ENCODE measurements around the gene FAM185A. TPM values are rescaled to one million over a fixed set of nuclear protein-coding genes. Genes with fewer than 3 reads are reported as not detected.

The FAM185A gene
- total and polyA plus RNA-seq, 2 donors (not counting 1 experiment from before 2014, with no cell fraction given), result 5.9 to 11.8 TPM

DNA sequence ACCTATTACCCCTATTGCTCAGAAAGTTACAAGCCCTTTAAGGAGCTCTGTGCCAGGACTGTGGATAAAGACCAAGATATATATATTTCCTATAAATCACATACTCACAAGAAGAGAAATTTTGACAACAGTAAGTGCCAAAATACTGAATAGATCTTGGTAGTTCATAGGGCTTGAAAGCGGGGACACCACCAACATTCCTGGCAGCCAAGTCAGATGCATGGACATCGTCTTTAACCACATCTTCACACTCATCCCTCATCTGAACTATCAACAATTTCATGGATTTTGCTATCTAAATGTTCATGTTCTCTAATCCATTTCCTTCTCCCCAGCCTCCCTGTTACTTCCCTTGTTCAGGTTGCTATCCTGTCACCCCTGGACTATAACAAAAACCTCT lies 96.5 kb downstream of the FAM185A start:
- H3K9me3 ChIP-seq (ENCODE audit: control extremely low read depth in 1 of 3, control insufficient read depth in 2 of 3, insufficient read depth in 1 of 3, low read length in 2 of 3), result no peaks in the 10 kb centered on the region
- no peaks in the 10 kb centered on the region for H3K4me1 ChIP-seq (ENCODE audit: control insufficient read depth in 2 of 2, insufficient read depth in 2 of 2, low read length in 2 of 2)
- H4K20me1 ChIP-seq (ENCODE audit: control insufficient read depth, insufficient read depth, low read length, poor library complexity, severe bottlenecking), result no peaks in the 10 kb centered on the region
- intact Hi-C loops (cut with micrococcal nuclease), result no loop called here
- Mint-ChIP-seq H3K4me3 (no peak overlapping the region), H3K9me3 (ENCODE audit: insufficient read depth) (no peaks in the 10 kb centered on the region), H3K4me1 (no peaks in the 10 kb centered on the region), H3K27me3 (no peaks in the 10 kb centered on the region), H3K27ac (no peak overlapping the region)
- WGBS (ENCODE audit: insufficient coverage), result 97% methylated on average over 2 of the region's 2 CpGs
- DNase-seq (no peak), ATAC-seq (ENCODE audit: low read depth) (no peak)
- no peak overlapping the region for H3K27ac ChIP-seq (ENCODE audit: low read length in 2 of 2)
- H3K4me2 ChIP-seq (replicated peaks; ENCODE audit: low read depth, low read length, poor library complexity, severe bottlenecking), result no peak overlapping the region
- H3K4me3 ChIP-seq (ENCODE audit: control extremely low read depth in 1 of 5, extremely low read depth in 1 of 5, insufficient read depth in 1 of 5, low read depth in 2 of 5, low read length in 4 of 5), result no peak overlapping the region
- POLR2A ChIA-PET, result no interaction called here
- H3K9ac ChIP-seq (ENCODE audit: low read length), result no peak overlapping the region
- CTCF ChIA-PET, result no interaction called here
- no peak for TF ChIP-seq EZH2 (IDR thresholded peaks at IDR 0.05; ENCODE audit: borderline replicate concordance, insufficient read depth, low read depth, low read length, poor library complexity, severe bottlenecking)
- no peaks in the 10 kb centered on the region for H3K79me2 ChIP-seq (ENCODE audit: control insufficient read depth, insufficient read depth, low read length)
- H3K36me3 ChIP-seq (replicated peaks in 1 of 2; ENCODE audit: control extremely low read depth in 1 of 2, control insufficient read depth in 1 of 2, extremely low read depth in 1 of 2, insufficient read depth in 2 of 2, low read length in 1 of 2), result no peaks in the 10 kb centered on the region
- no peaks in the 10 kb centered on the region for H3K27me3 ChIP-seq (replicated peaks in 1 of 4; ENCODE audit: control extremely low read depth in 1 of 4, control insufficient read depth in 3 of 4, insufficient read depth in 4 of 4, low read length in 3 of 4)
- no peak overlapping the region for H2AFZ ChIP-seq (ENCODE audit: insufficient read depth, low read depth, low read length, poor library complexity, severe bottlenecking)

DNA sequence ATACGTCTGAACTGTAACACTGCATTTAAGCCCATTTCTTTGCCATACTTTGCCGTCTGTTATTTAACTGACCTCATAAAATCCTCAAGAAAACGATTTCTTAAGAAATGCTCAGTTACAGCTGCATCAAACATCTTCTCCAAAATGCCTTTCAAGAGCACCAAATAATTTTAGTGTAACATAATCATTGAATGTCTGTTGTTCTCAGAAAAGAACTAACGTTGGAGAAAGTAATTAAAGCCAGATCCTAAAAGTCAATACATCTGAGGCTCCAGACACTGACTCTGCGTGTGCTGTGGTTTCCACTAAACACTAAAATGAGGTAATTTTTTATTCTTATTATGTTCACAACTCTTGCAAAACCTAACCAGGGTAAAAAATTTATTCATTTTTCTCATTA lies 100.3 kb downstream of the FAM185A start:
- no peak overlapping the region for H2AFZ ChIP-seq (ENCODE audit: insufficient read depth, low read depth, low read length, poor library complexity, severe bottlenecking)
- DNase-seq (no peak), ATAC-seq (ENCODE audit: low read depth) (no peak)
- ChIA-PET CTCF (no interaction called here), POLR2A (no interaction called here)
- intact Hi-C loops (cut with micrococcal nuclease), result no loop called here
- WGBS (ENCODE audit: insufficient coverage), result 100% methylated on average over 2 of the region's 5 CpGs
- H3K4me1 Mint-ChIP-seq, result no peaks in the 10 kb centered on the region
- no peaks in the 10 kb centered on the region for H3K27me3 Mint-ChIP-seq
- H3K27ac Mint-ChIP-seq, result no peak overlapping the region
- no peak overlapping the region for H3K4me2 ChIP-seq (replicated peaks; ENCODE audit: low read depth, low read length, poor library complexity, severe bottlenecking)
- no peaks in the 10 kb centered on the region for H4K20me1 ChIP-seq (ENCODE audit: control insufficient read depth, insufficient read depth, low read length, poor library complexity, severe bottlenecking)
- no peaks in the 10 kb centered on the region for H3K79me2 ChIP-seq (ENCODE audit: control insufficient read depth, insufficient read depth, low read length)
- H3K9ac ChIP-seq (ENCODE audit: low read length), result no peak overlapping the region
- H3K4me3 Mint-ChIP-seq, result no peak overlapping the region
- TF ChIP-seq EZH2 (IDR thresholded peaks at IDR 0.05; ENCODE audit: borderline replicate concordance, insufficient read depth, low read depth, low read length, poor library complexity, severe bottlenecking), result no peak
- TF ChIP-seq, protein P1, sequence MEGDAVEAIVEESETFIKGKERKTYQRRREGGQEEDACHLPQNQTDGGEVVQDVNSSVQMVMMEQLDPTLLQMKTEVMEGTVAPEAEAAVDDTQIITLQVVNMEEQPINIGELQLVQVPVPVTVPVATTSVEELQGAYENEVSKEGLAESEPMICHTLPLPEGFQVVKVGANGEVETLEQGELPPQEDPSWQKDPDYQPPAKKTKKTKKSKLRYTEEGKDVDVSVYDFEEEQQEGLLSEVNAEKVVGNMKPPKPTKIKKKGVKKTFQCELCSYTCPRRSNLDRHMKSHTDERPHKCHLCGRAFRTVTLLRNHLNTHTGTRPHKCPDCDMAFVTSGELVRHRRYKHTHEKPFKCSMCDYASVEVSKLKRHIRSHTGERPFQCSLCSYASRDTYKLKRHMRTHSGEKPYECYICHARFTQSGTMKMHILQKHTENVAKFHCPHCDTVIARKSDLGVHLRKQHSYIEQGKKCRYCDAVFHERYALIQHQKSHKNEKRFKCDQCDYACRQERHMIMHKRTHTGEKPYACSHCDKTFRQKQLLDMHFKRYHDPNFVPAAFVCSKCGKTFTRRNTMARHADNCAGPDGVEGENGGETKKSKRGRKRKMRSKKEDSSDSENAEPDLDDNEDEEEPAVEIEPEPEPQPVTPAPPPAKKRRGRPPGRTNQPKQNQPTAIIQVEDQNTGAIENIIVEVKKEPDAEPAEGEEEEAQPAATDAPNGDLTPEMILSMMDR (IDR thresholded peaks at IDR 0.05), result no peak
- H3K9me3 ChIP-seq (ENCODE audit: control extremely low read depth in 1 of 3, control insufficient read depth in 2 of 3, insufficient read depth in 1 of 3, low read length in 2 of 3), result no peaks in the 10 kb centered on the region
- no peak overlapping the region for H3K4me3 ChIP-seq (ENCODE audit: control extremely low read depth in 1 of 5, extremely low read depth in 1 of 5, insufficient read depth in 1 of 5, low read depth in 2 of 5, low read length in 4 of 5)
- H3K27me3 ChIP-seq (replicated peaks in 1 of 4; ENCODE audit: control extremely low read depth in 1 of 4, control insufficient read depth in 3 of 4, insufficient read depth in 4 of 4, low read length in 3 of 4), result no peaks in the 10 kb centered on the region
- no peaks in the 10 kb centered on the region for H3K4me1 ChIP-seq (ENCODE audit: control insufficient read depth in 2 of 2, insufficient read depth in 2 of 2, low read length in 2 of 2)
- no peak overlapping the region for H3K27ac ChIP-seq (ENCODE audit: low read length in 2 of 2)
- no peaks in the 10 kb centered on the region for H3K36me3 ChIP-seq (replicated peaks in 1 of 2; ENCODE audit: control extremely low read depth in 1 of 2, control insufficient read depth in 1 of 2, extremely low read depth in 1 of 2, insufficient read depth in 2 of 2, low read length in 1 of 2)
- H3K9me3 Mint-ChIP-seq (ENCODE audit: insufficient read depth), result peaks cover 4% of the 10 kb centered on the region
